SK-N-SH treated with all-trans-retinoic acid at 6 μM for 48 hours (cell line): ENCODE results near the gene SLC8B1.

Source experiments
- ATAC-seq: fragments of 200-7000 bp; cut with Tn5 transposase; 3 replicates; pipeline ENCODE4 v1.9.1; 2020; ENCODE audit warnings: mild to moderate bottlenecking, moderate library complexity
- ARNTL ChIP-seq: fragments of 450-650 bp; formaldehyde crosslinking; IDR thresholded peaks from 2 replicates; pipeline ENCODE4 v1.5.0; 2020; ENCODE audit warnings: low read depth, mild to moderate bottlenecking, moderate library complexity, borderline replicate concordance
- BACH2 ChIP-seq: fragments of 250-450 bp; sonication (Bioruptor Pico); IDR thresholded peaks from 2 replicates; pipeline ENCODE4 v1.9.0; 2021; ENCODE audit warnings: mild to moderate bottlenecking, borderline replicate concordance
- CSDC2 ChIP-seq: fragments of 250-450 bp; sonication (Bioruptor Pico); IDR thresholded peaks from 2 replicates; pipeline ENCODE4 v1.5.0; 2020; ENCODE audit warnings: mild to moderate bottlenecking, moderate library complexity
- ESRRG ChIP-seq: fragments of 250-450 bp; sonication (Bioruptor Pico); IDR thresholded peaks from 2 replicates; pipeline ENCODE4 v1.6.1; 2021; ENCODE audit warnings: mild to moderate bottlenecking
- GLIS3 ChIP-seq: fragments of 250-450 bp; sonication (Bioruptor Pico); IDR thresholded peaks from 2 replicates; pipeline ENCODE4 v1.5.0; 2020; ENCODE audit warnings: mild to moderate bottlenecking, moderate library complexity
- ISL1 ChIP-seq: fragments of 250-450 bp; sonication (Bioruptor Pico); IDR thresholded peaks from 2 replicates; pipeline ENCODE4 v2.1.2; 2022; ENCODE audit warnings: mild to moderate bottlenecking, moderate library complexity
- OSR1 ChIP-seq: fragments of 250-450 bp; sonication (Bioruptor Pico); IDR thresholded peaks from 2 replicates; pipeline ENCODE4 v1.8.0; 2022; ENCODE audit warnings: moderate library complexity, mild to moderate bottlenecking, inconsistent platforms
- PPARA ChIP-seq: fragments of 250-450 bp; sonication (Bioruptor Pico); IDR thresholded peaks from 2 replicates; pipeline ENCODE4 v1.5.0; 2020; ENCODE audit warnings: mild to moderate bottlenecking, borderline replicate concordance
- RARB ChIP-seq: fragments of 250-450 bp; sonication (Bioruptor Pico); IDR thresholded peaks from 2 replicates; pipeline ENCODE4 v1.8.0; 2021; ENCODE audit warnings: mild to moderate bottlenecking, moderate library complexity
- SNAI2 ChIP-seq: fragments of 250-450 bp; sonication (Bioruptor Pico); IDR thresholded peaks from 2 replicates; pipeline ENCODE4 v1.5.0; 2020; ENCODE audit warnings: mild to moderate bottlenecking, moderate library complexity
- TCF4 ChIP-seq: fragments of 250-450 bp; sonication (Bioruptor Pico); IDR thresholded peaks from 2 replicates; pipeline ENCODE4 v1.8.0; 2021; ENCODE audit warnings: mild to moderate bottlenecking, moderate library complexity, borderline replicate concordance
- TOX ChIP-seq: fragments of 250-450 bp; sonication (Bioruptor Pico); IDR thresholded peaks from 2 replicates; pipeline ENCODE4 v1.8.0; 2021; ENCODE audit warnings: mild to moderate bottlenecking, moderate library complexity, borderline replicate concordance
- TSHZ2 ChIP-seq: fragments of 250-450 bp; sonication (Bioruptor Pico); IDR thresholded peaks from 2 replicates; pipeline ENCODE4 v1.5.0; 2020; ENCODE audit warnings: mild to moderate bottlenecking, moderate library complexity
- ZC3H10 ChIP-seq: fragments of 250-450 bp; sonication (Bioruptor Pico); IDR thresholded peaks from 2 replicates; pipeline ENCODE4 v1.5.1; 2021; ENCODE audit warnings: mild to moderate bottlenecking, moderate library complexity
- ZFP3 ChIP-seq: fragments of 250-450 bp; sonication (Bioruptor Pico); IDR thresholded peaks from 2 replicates; pipeline ENCODE4 v1.5.0; 2020; ENCODE audit warnings: mild to moderate bottlenecking, moderate library complexity
- ZFP30 ChIP-seq: fragments of 450-650 bp; formaldehyde crosslinking; IDR thresholded peaks from 2 replicates; pipeline ENCODE4 v1.5.0; 2022; ENCODE audit warnings: mild to moderate bottlenecking, moderate library complexity
- ZNF565 ChIP-seq: fragments of 450-650 bp; formaldehyde crosslinking; conservative IDR thresholded peaks from 2 replicates; pipeline ENCODE4 v1.5.0; 2020; ENCODE audit warnings: low read depth, mild to moderate bottlenecking, moderate library complexity
- ZNF70 ChIP-seq: fragments of 450-650 bp; formaldehyde crosslinking; IDR thresholded peaks from 2 replicates; pipeline ENCODE4 v1.5.0; 2020; ENCODE audit warnings: mild to moderate bottlenecking, moderate library complexity
- ZNF8 ChIP-seq: fragments of 450-650 bp; formaldehyde crosslinking; IDR thresholded peaks from 2 replicates; pipeline ENCODE4 v1.5.0; 2020; ENCODE audit warnings: mild to moderate bottlenecking, moderate library complexity
- TF ChIP-seq, protein P1 (sequence below): fragments of 250-450 bp; sonication (Bioruptor Pico); IDR thresholded peaks from 2 replicates; pipeline ENCODE4 v1.8.0; 2020; ENCODE audit warnings: mild to moderate bottlenecking, moderate library complexity, borderline replicate concordance
- TF ChIP-seq, protein P2 (sequence below): fragments of 250-450 bp; sonication (Bioruptor Pico); IDR thresholded peaks from 2 replicates; pipeline ENCODE4 v1.5.1; 2021; ENCODE audit warnings: mild to moderate bottlenecking, moderate library complexity
- TF ChIP-seq, protein P3 (sequence below): fragments of 250-450 bp; sonication (Bioruptor Pico); IDR thresholded peaks from 2 replicates; pipeline ENCODE4 v1.8.0; 2021; ENCODE audit warnings: low read depth, mild to moderate bottlenecking, moderate library complexity, borderline replicate concordance

The SLC8B1 gene

DNA sequence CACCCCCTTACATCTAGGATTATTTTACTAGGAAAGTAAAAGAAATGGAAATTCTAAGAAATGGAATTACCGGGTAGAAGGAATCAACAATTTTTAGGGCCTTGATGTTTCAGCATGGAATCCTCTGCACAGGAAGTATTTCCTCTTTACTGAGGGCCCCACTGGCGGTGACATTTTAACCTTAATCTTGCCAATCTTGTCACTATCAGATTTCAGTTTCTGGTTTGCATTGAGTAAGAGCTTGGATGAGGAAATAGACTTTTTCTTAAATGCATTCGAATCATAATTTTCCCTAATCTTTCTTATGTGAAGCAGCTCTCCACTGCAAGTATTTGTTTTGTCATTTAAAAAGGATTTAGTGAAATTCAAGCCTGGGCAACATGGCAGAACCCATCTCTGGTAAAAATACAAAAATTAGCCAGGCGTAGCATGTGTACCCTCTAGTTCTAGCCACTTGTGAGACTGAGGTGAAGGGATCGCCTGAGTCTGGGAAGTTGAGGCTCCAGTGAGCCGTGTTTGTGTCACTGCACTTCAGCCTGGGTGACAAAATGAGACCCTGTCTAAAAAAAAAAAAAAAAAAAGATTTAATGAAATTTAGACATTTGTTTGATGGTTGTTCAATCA is 73.0 kb downstream of the SLC8B1 start:
- no peak for TF ChIP-seq SNAI2 (CRISPR knock-in tag)
- no peak for TF ChIP-seq RARB (CRISPR knock-in tag)
- TF ChIP-seq ZNF565 (CRISPR knock-in tag) = no peak
- TF ChIP-seq PPARA (CRISPR knock-in tag) = no peak
- TF ChIP-seq TCF4 = no peak
- no peak for TF ChIP-seq ARNTL (CRISPR knock-in tag)
- no peak for TF ChIP-seq GLIS3
- TF ChIP-seq ZNF8 (CRISPR knock-in tag) = no peak
- TF ChIP-seq, protein P1, sequence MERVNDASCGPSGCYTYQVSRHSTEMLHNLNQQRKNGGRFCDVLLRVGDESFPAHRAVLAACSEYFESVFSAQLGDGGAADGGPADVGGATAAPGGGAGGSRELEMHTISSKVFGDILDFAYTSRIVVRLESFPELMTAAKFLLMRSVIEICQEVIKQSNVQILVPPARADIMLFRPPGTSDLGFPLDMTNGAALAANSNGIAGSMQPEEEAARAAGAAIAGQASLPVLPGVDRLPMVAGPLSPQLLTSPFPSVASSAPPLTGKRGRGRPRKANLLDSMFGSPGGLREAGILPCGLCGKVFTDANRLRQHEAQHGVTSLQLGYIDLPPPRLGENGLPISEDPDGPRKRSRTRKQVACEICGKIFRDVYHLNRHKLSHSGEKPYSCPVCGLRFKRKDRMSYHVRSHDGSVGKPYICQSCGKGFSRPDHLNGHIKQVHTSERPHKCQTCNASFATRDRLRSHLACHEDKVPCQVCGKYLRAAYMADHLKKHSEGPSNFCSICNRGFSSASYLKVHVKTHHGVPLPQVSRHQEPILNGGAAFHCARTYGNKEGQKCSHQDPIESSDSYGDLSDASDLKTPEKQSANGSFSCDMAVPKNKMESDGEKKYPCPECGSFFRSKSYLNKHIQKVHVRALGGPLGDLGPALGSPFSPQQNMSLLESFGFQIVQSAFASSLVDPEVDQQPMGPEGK (CRISPR knock-in tag) = no peak
- TF ChIP-seq BACH2 (CRISPR knock-in tag) = no peak
- TF ChIP-seq, all 23 proteins: peak for 0
- no peak; the same call in 1 of the 3 replicates for ATAC-seq

DNA sequence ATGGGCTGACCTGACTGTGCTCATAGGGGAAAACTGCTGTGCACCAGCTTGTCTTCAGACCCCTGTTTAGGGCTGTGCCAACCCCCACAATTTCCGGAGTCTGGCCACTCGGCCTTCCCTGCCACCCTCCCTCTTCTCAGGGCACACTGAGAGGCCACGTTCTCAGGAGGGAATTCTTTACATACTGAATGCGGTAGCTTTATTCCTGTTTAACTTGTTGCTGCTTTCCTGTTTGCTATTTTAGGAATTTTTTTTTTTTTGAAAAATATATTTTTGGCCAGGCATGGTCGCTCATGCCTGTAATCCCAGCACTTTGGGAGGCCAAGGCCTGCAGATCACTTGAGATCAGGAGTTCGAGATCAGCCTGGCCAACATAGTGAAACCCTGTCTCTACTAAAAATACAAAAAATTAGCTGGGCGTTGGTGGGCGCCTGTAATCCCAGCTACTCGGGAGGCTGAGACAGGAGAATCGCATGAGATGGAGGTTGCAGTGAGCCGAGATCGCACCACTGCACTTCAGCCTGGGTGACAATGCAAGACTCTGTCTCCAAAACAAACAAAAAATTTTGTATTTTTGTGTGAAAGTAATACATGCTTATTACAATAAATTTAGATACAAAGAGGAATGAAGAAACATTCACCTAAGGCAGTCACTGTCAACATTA is 74.1 kb downstream of the SLC8B1 start:
- TF ChIP-seq ISL1 (CRISPR knock-in tag) = no peak
- no peak for TF ChIP-seq ARNTL (CRISPR knock-in tag)
- TF ChIP-seq SNAI2 (CRISPR knock-in tag) = no peak
- TF ChIP-seq ZNF565 (CRISPR knock-in tag) = no peak
- TF ChIP-seq, protein P2, sequence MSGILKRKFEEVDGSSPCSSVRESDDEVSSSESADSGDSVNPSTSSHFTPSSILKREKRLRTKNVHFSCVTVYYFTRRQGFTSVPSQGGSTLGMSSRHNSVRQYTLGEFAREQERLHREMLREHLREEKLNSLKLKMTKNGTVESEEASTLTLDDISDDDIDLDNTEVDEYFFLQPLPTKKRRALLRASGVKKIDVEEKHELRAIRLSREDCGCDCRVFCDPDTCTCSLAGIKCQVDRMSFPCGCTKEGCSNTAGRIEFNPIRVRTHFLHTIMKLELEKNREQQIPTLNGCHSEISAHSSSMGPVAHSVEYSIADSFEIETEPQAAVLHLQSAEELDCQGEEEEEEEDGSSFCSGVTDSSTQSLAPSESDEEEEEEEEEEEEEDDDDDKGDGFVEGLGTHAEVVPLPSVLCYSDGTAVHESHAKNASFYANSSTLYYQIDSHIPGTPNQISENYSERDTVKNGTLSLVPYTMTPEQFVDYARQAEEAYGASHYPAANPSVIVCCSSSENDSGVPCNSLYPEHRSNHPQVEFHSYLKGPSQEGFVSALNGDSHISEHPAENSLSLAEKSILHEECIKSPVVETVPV (CRISPR knock-in tag) = no peak
- no peak for TF ChIP-seq ESRRG (CRISPR knock-in tag)
- TF ChIP-seq ZNF70 (CRISPR knock-in tag) = no peak
- no peak for TF ChIP-seq PPARA (CRISPR knock-in tag)
- TF ChIP-seq CSDC2 = no peak
- TF ChIP-seq TSHZ2 (CRISPR knock-in tag) = no peak
- TF ChIP-seq ZNF8 (CRISPR knock-in tag) = no peak
- TF ChIP-seq TCF4 = no peak
- no peak for TF ChIP-seq BACH2 (CRISPR knock-in tag)
- TF ChIP-seq ZFP30 (CRISPR knock-in tag) = no peak
- TF ChIP-seq RARB (CRISPR knock-in tag) = no peak
- TF ChIP-seq ZFP3 (CRISPR knock-in tag) = no peak
- no peak for TF ChIP-seq GLIS3
- no peak for TF ChIP-seq ZC3H10 (CRISPR knock-in tag)
- TF ChIP-seq OSR1 (CRISPR knock-in tag) = no peak
- no peak for ATAC-seq

DNA sequence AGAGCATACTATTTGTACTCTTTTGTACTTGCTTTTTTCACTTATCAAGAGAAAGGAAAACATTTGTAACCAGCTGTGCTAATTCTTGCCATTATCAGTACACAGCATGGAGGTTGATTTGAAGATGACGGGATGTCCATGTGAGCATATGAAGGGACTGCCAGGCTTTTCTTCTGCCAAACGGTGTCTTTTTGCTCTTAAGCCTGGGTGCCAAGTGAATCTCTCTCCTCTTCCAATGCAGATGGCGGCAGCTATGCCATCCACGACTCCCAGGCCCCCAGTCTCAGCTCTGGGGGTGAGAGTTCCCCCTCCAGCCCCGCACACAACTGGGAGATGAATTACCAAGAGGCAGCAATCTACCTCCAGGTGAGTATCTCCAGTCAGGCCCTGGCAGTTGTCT is 74.8 kb downstream of the SLC8B1 start:
- no peak; the same call in 2 of the 3 replicates for ATAC-seq
- TF ChIP-seq GLIS3 (no peak), TSHZ2 (CRISPR knock-in tag) (no peak), CSDC2 (no peak), ZNF70 (CRISPR knock-in tag) (no peak), PPARA (CRISPR knock-in tag) (no peak), TOX (no peak), ARNTL (CRISPR knock-in tag) (no peak), TCF4 (no peak), ZFP3 (CRISPR knock-in tag) (no peak)
- TF ChIP-seq, protein P2 (CRISPR knock-in tag) = no peak
- TF ChIP-seq, protein P3, sequence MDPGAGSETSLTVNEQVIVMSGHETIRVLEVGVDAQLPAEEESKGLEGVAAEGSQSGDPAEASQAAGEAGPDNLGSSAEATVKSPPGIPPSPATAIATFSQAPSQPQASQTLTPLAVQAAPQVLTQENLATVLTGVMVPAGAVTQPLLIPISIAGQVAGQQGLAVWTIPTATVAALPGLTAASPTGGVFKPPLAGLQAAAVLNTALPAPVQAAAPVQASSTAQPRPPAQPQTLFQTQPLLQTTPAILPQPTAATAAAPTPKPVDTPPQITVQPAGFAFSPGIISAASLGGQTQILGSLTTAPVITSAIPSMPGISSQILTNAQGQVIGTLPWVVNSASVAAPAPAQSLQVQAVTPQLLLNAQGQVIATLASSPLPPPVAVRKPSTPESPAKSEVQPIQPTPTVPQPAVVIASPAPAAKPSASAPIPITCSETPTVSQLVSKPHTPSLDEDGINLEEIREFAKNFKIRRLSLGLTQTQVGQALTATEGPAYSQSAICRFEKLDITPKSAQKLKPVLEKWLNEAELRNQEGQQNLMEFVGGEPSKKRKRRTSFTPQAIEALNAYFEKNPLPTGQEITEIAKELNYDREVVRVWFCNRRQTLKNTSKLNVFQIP (CRISPR knock-in tag) = no peak
